ENCODE measurements around the gene SCG2.

DNA sequence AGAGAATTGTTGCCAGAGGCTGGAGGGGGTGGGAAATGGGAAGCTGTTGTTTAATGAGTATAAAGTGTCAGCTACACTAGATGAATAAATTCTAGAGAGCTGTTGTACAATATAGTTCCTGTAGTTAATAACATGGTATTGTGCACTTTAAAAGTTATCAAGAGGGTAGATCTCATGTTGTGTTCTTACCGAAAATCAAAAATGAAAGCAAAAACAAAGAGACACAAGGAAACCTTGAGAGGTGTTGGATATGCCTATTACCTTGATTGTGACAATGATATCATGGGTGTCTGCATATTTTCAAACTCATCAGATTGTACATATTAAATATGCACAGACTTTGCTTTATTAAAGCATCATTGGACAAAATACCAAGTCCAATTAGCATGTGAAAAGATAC, 43.2 kb downstream of the SCG2 start:
- TF ChIP-seq, protein P1, sequence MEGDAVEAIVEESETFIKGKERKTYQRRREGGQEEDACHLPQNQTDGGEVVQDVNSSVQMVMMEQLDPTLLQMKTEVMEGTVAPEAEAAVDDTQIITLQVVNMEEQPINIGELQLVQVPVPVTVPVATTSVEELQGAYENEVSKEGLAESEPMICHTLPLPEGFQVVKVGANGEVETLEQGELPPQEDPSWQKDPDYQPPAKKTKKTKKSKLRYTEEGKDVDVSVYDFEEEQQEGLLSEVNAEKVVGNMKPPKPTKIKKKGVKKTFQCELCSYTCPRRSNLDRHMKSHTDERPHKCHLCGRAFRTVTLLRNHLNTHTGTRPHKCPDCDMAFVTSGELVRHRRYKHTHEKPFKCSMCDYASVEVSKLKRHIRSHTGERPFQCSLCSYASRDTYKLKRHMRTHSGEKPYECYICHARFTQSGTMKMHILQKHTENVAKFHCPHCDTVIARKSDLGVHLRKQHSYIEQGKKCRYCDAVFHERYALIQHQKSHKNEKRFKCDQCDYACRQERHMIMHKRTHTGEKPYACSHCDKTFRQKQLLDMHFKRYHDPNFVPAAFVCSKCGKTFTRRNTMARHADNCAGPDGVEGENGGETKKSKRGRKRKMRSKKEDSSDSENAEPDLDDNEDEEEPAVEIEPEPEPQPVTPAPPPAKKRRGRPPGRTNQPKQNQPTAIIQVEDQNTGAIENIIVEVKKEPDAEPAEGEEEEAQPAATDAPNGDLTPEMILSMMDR (IDR thresholded peaks at IDR 0.05), result no peak
- no peak for TF ChIP-seq ZFX (IDR thresholded peaks at IDR 0.05; ENCODE audit: borderline replicate concordance)
